WI38 (cell line): Measurements from ENCODE around the gene KRTAP20-3.

ENCODE experiments used
- H3K4me3 ChIP-seq: 2 replicates; pipeline ENCODE4 v1.5.1; 2011; ENCODE audit warnings: low read depth, mild to moderate bottlenecking, control low read depth, low read length
- CTCF ChIP-seq: IDR thresholded peaks from 2 replicates; pipeline ENCODE4 v1.5.1; 2012; ENCODE audit warnings: low read depth, mild to moderate bottlenecking, control low read depth, low read length

KRTAP20-3 gene

GRCh38 chr21:30676737-30677136, 34.1 kb downstream of the KRTAP20-3 start:
- TF ChIP-seq CTCF: no peak
- no peak overlapping the region for H3K4me3 ChIP-seq

DNA sequence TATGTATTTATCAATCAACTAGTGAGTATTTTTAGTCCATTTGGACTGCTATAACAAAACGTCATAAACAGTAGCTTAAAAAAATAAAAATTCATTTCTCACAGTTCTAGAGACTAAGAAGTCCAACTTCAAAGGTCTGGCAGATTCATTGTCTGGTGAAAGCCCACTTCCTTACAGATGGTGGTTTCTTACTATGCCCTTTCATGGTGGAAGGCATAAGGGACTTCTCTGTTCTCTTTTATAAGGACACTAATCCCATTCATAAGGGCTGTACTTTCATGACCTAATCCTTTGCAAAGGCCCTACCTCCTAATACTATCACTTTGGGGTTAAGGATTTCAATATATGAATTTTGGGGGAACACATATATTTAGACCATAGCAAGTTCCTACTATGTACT, 37.9 kb downstream of the KRTAP20-3 start:
- TF ChIP-seq CTCF: no peak
- no peak overlapping the region for H3K4me3 ChIP-seq

- TF ChIP-seq CTCF: no peak
- H3K4me3 ChIP-seq: no peak overlapping the region
These were observed 41.8 kb downstream of the KRTAP20-3 start for GRCh38 chr21:30684506-30684905.

- no peak overlapping the region for H3K4me3 ChIP-seq
- TF ChIP-seq CTCF: no peak
These were observed 47.2 kb downstream of the KRTAP20-3 start for GRCh38 chr21:30689822-30690221.
